HG03280 (cell line): Measurements from ENCODE around the gene TXNDC5.

Source experiments
- ATAC-seq: cut with Tn5 transposase; IDR thresholded peaks from one replicate; pipeline ENCODE4 v1.9.1; 2021; ENCODE audit warnings: mild to moderate bottlenecking, moderate library complexity; ENCODE audit not compliant: unreplicated experiment

TXNDC5 gene

DNA sequence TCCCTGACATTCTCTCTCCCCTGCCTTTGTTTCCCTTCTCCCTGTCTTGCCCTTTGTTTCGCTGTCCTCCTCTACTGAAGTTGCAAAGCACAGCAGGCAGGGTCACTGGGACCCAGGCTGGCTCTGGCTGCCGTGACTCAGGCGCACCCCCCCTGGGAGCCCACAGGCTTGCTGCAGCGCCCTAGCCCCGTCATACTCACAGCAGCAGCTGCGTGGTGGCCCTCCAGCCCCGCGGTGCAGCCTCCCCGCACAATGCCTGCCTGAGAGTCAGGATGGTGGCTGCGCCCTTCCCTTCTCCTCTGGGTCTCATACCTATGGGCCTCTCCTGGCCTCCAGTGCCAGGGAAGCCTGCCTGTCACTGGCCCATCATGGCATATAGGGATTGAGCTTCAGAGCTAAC is 41.7 kb downstream of the TXNDC5 start:
- no peak for ATAC-seq

DNA sequence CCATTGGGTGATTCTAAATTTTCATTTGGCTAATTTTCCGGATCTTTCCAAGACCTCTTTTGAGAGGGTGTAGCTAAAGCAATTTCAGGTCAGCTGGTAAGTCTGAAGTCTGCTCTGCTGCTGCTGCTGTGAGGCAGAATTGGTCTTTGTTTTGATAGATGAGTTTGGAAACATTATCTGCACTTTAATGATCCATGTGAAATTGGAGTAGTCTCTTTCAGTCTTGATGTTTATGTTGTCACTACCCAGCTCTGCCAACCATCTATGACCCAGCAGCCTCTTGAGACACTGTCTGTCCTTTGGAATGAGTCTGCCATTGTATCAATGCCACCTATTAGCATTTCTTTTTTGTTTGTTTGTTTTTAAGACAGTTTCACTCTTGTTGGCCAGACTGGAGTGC is 44.1 kb downstream of the TXNDC5 start:
- no peak for ATAC-seq

DNA sequence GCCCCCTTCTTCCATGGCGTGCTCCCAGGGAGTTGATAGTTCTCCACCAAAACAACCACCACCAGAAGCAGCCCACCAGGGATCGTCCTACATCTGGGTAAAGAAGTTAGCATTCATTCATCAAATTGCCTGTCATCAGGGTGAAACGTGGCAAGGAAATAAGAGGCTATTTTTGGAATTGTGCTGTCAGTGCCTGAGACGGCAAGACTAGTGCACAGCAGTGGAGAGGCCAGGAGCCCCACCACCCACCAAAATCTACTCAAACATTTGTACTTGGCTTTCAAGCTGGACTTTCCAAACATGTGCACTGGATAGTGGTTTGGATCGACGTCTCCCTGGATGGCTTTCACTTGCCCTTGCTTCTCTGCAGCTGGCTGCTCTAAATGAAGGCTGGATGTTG is 44.8 kb downstream of the TXNDC5 start:
- ATAC-seq, result no peak

- no peak for ATAC-seq
These were observed 51.0 kb downstream of the TXNDC5 start for GRCh38 chr6:7859591-7859990.

GRCh38 chr6:7851780-7852179 is 58.8 kb downstream of the TXNDC5 start:
- no peak for ATAC-seq

DNA sequence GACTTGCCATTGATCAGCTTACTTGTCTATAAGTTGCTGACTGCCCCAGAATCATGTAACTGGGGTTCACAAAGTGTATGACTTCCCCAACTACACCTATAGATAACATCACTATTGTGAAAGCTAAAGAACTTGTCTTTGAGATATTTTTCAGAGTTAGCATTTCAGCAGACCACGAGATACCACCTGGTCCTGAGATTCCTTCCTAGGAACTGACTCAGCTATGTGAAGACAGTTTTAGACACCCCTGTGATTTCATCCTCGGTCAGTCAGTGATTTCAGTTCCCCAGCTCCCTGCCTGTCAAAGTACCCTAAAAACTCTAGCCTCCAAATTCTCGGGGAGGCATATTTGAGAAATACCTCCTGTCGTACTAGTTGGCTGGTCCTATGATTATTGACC is 62.4 kb downstream of the TXNDC5 start:
- no peak for ATAC-seq

DNA sequence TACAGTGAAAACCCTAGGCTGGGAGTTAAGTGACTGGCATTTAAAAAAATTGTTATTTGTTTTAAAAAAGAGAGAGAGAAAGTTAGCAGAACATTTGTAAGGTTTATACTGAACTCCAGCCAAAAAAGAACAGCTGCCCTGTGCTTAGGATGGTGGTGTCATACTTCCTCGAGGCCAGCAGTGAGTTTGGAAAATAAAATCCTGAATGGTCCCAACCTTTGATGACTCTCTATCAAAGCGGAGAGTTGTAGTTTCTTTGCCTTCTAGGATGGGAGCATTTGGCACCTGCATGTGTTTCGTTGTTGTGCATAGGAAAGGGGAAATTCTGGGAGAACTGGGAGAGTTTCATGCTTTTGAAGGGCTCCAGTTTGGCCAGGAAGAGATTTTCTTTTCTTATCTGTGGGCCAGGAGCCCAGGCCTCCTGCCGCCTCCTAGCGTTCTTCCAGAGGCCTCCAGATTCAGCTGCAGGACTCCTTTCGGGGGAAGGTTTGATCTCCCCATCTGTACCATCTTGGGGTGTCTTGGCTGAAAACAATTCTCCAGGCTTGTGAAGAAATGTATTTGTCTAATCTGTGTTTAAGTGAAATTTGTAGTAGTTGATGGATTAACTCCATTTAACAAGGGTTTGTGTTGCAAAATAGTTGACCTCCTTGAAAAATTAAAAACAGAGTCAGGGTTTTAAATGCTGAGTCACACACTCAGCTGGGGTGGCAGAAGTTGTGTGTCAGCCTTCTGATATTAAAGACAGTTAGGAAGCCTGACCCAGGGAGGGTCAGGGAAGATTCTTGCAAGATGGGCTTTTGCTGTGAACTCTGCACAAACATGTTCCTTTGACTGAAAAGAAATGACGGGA is 63.4 kb downstream of the TXNDC5 start:
- ATAC-seq, result no peak

- no peak for ATAC-seq
These were observed 68.7 kb downstream of the TXNDC5 start for GRCh38 chr6:7841781-7842468.

DNA sequence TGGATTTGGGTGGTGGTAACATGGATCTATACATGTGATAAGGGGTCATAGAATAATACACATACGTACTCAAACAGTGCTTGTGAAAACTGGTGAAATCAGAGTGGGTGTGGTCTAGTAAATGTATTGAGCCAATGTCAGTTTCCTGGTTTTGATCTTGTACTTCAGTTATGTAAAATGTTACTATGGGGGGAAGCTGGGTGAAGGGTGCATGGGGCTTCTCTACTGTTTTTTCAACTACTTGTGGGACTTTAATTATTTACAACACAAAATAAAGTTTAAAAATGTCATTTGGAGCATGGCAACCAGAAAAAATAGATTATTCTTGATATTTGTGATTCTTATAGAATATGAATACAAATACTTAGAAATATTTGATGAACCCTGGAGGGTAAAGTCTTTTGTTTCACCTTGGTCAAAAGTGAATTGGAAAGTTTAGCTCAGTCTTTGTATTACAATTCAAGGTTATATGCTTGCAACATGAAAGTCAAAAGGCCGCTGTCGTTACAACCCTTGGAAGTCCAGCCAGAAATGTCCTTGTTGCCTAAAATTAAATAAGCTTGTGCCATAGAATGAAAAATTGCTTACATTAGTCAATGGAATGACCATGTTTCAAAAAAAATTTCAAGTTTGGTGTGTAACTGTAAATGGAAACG is 74.1 kb downstream of the TXNDC5 start:
- ATAC-seq, result no peak

- ATAC-seq, result no peak
These were observed 76.9 kb downstream of the TXNDC5 start for GRCh38 chr6:7833751-7834070.

- ATAC-seq, result no peak
These were observed 77.5 kb downstream of the TXNDC5 start for GRCh38 chr6:7832904-7833750.
